WTC11 (cell line): ENCODE data around the gene TBCB. TPM values are rescaled to one million over a fixed set of nuclear protein-coding genes. Genes with fewer than 3 reads are reported as not detected.
"Not testable (repeated sequence)": the region's sequence is repeated elsewhere in the genome, so short reads cannot be mapped to it uniquely, and the experiment has no call there.

ENCODE experiments used
- ATAC-seq: fragments of 200-7000 bp; cut with Tn5 transposase; 2 replicates; pipeline ENCODE4 v1.10.0; 2021; ENCODE audit warnings: mild to moderate bottlenecking, moderate library complexity
- CTCF ChIA-PET: fragments of 300-600 bp; sonication (Branson Sonifier 250); formaldehyde crosslinking; loops from one replicate; lab custom pipeline; 2021; ENCODE audit warnings: antibody characterized with exemption; lab: Charles Lee
- POLR2A ChIA-PET: fragments of 350-600 bp; sonication (Branson Sonifier 250); formaldehyde crosslinking; loops from one replicate; lab custom pipeline; 2021; ENCODE audit warnings: antibody characterized with exemption; lab: Charles Lee
- DNase-seq: peaks from one replicate; pipeline ENCODE4 v3.0.0; 2021; ENCODE audit warnings: low spot score
- H3K27ac Mint-ChIP-seq: 2 replicates; pipeline ENCODE4 v1.8.0; 2021; ENCODE audit warnings: mixed read lengths
- H3K27me3 Mint-ChIP-seq: 2 replicates; pipeline ENCODE4 v1.8.0; 2021; ENCODE audit warnings: low read depth, mild to moderate bottlenecking, moderate library complexity, mixed read lengths
- H3K36me3 Mint-ChIP-seq: 2 replicates; pipeline ENCODE4 v1.8.0; 2021; ENCODE audit warnings: mixed read lengths
- H3K4me1 Mint-ChIP-seq: 2 replicates; pipeline ENCODE4 v1.8.0; 2022; ENCODE audit warnings: mixed read lengths
- H3K4me3 Mint-ChIP-seq: 2 replicates; pipeline ENCODE4 v1.8.0; 2021; ENCODE audit warnings: mild to moderate bottlenecking, moderate library complexity, mixed read lengths
- H3K9me3 Mint-ChIP-seq: 2 replicates; pipeline ENCODE4 v1.8.0; 2021; ENCODE audit warnings: mixed read lengths
- FOXJ3 ChIP-seq: sonication (generic); formaldehyde crosslinking; IDR thresholded peaks from 2 replicates; pipeline ENCODE4 v1.9.0; 2021; ENCODE audit warnings: missing genetic modification reagents, mild to moderate bottlenecking, borderline replicate concordance
- HMGA2 ChIP-seq: fragments of 250-450 bp; sonication (Bioruptor Pico); IDR thresholded peaks from 2 replicates; pipeline ENCODE4 v1.4.0; 2021; ENCODE audit warnings: mild to moderate bottlenecking, moderate library complexity
- JAZF1 ChIP-seq: fragments of 250-450 bp; sonication (Bioruptor Pico); IDR thresholded peaks from 2 replicates; pipeline ENCODE4 v1.9.0; 2021; ENCODE audit warnings: moderate library complexity, mild to moderate bottlenecking, inconsistent platforms
- SOX15 ChIP-seq: fragments of 250-450 bp; sonication (Bioruptor Pico); IDR thresholded peaks from 2 replicates; pipeline ENCODE4 v1.9.0; 2021; ENCODE audit warnings: mild to moderate bottlenecking
- TP53 ChIP-seq: sonication (generic); formaldehyde crosslinking; IDR thresholded peaks from 2 replicates; pipeline ENCODE4 v1.8.1; 2023; ENCODE audit warnings: mild to moderate bottlenecking, missing genetic modification reagents
- ZNF423 ChIP-seq: fragments of 250-450 bp; sonication (Bioruptor Pico); IDR thresholded peaks from 2 replicates; pipeline ENCODE4 v2.1.2; 2022; ENCODE audit warnings: mild to moderate bottlenecking, moderate library complexity
- total RNA-seq: library from RNA; stranded (reverse); gene quantifications from 3 replicates; pipeline ENCODE4 v1.2.3, GENCODE V29; 2021
- TF ChIP-seq, protein P1 (sequence below): fragments of 250-450 bp; sonication (Bioruptor Pico); IDR thresholded peaks from 2 replicates; pipeline ENCODE4 v1.9.0; 2021; ENCODE audit warnings: mild to moderate bottlenecking
- TF ChIP-seq, protein P2 (sequence below): sonication (generic); formaldehyde crosslinking; IDR thresholded peaks from 2 replicates; pipeline ENCODE4 v1.8.1; 2023; ENCODE audit warnings: mild to moderate bottlenecking, missing genetic modification reagents, moderate library complexity
- TF ChIP-seq, protein P3 (sequence below): sonication (generic); formaldehyde crosslinking; IDR thresholded peaks from 2 replicates; pipeline ENCODE4 v1.8.1; 2022; ENCODE audit warnings: mild to moderate bottlenecking, missing genetic modification reagents, moderate library complexity, borderline replicate concordance
- TF ChIP-seq, protein P4 (sequence below): sonication (generic); formaldehyde crosslinking; IDR thresholded peaks from 2 replicates; pipeline ENCODE4 v1.8.1; 2023; ENCODE audit warnings: mild to moderate bottlenecking, moderate library complexity, missing genetic modification reagents

TBCB gene
- total RNA-seq, 1 experiment from 2014 or later: 182 TPM

DNA sequence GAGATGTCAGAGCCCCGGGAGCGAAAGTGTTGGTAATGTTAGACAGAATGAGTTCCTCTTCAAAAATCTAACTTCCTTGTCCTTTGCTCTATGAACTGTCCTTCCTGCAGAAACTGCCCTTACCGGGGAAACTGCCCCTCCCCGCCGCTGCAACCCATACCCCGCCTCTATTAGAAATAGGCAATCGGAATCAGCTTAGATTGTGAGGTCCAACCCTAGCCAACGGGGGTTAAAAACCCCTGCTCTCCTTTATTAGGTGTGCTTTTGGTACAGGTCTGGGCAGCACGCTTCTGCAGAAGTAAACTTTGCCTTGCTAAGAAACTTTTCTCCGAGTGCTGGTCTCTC, 13.1 kb downstream of the TBCB start:
- DNase-seq (peak; percentile 44), ATAC-seq (peak; percentile 21)
- TF ChIP-seq, protein P1, sequence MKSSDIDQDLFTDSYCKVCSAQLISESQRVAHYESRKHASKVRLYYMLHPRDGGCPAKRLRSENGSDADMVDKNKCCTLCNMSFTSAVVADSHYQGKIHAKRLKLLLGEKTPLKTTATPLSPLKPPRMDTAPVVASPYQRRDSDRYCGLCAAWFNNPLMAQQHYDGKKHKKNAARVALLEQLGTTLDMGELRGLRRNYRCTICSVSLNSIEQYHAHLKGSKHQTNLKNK (CRISPR knock-in tag): no peak
- TF ChIP-seq SOX15 (CRISPR knock-in tag): no peak
- no peak for TF ChIP-seq TP53 (CRISPR knock-in tag)
- Mint-ChIP-seq H3K4me3 (peak overlapping the region; percentile 85), H3K4me1 (peaks cover 5% of the 10 kb centered on the region; the same call in 1 of the 2 replicates), H3K36me3 (peaks cover 20% of the 10 kb centered on the region), H3K9me3 (no peaks in the 10 kb centered on the region), H3K27ac (peak overlapping the region; percentile 95), H3K27me3 (no peaks in the 10 kb centered on the region)
- POLR2A ChIA-PET: interaction anchor here (0.9 to 1.8 kb wide), 6 partner anchors 8 to 46 kb away, joined by 3 to 9 read pairs (median 4); partner anchors contain the start of genes CAPNS1, POLR2I and TBCB
- CTCF ChIA-PET: interaction anchor here (0.6 to 3.7 kb wide), 36 partner anchors 8 to 361 kb away, joined by 3 to 44 read pairs (median 4); partner anchors contain the start of genes CAPNS1, COX7A1, OVOL3 and POLR2I

DNA sequence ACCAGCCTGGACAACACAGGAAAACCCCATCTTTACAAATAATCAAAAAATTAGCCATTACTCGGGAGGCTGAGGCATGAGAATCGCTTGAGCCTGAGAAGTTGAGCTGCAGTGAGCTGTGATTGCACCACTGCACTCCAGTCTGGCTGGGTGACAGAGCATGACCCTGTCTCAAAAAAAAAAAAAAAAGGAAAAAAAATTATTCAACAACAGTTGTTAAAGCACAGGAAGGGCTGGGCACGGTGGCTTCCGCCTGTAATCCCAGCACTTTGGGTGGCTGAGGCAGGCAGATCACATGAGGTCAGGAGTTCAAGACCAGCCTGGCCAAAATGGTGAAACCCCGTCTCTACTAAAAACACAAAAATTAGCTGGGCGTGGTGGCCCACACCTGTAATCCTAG, 16.0 kb downstream of the TBCB start:
- H3K36me3 Mint-ChIP-seq, H3K9me3 Mint-ChIP-seq, H3K27ac Mint-ChIP-seq, H3K4me1 Mint-ChIP-seq, CTCF ChIA-PET, H3K4me3 Mint-ChIP-seq, H3K27me3 Mint-ChIP-seq, POLR2A ChIA-PET, DNase-seq, ATAC-seq: not testable (repeated sequence)

DNA sequence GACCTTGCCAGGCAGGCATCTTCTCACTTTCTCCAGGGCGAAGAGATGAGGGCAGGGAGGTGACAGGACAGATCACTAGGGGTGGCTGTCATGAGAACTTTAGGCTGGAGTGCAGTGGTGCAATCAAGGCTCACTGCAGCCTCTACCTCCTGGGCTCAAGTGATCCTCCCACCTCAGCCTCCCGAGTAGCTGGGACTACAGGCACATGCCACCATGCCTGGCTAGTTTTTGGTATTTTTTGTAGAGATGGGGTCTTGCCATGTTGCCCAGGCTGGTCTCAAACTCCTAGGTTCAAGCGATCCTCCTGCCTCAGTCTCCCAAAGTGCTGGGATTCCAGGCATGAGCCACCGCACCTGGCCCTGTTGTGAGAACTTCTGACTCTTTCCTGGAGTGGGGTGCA, 19.6 kb downstream of the TBCB start:
- H3K4me3 Mint-ChIP-seq, H3K9me3 Mint-ChIP-seq, CTCF ChIA-PET, DNase-seq, H3K36me3 Mint-ChIP-seq, H3K27ac Mint-ChIP-seq, ATAC-seq, H3K27me3 Mint-ChIP-seq: not testable (repeated sequence)
- peaks cover 10% of the 10 kb centered on the region for H3K4me1 Mint-ChIP-seq
- POLR2A ChIA-PET: interaction anchor here (0.6 kb wide), 1 partner anchor 452 kb away, joined by 10 read pairs; no protein-coding TSS in a partner anchor

DNA sequence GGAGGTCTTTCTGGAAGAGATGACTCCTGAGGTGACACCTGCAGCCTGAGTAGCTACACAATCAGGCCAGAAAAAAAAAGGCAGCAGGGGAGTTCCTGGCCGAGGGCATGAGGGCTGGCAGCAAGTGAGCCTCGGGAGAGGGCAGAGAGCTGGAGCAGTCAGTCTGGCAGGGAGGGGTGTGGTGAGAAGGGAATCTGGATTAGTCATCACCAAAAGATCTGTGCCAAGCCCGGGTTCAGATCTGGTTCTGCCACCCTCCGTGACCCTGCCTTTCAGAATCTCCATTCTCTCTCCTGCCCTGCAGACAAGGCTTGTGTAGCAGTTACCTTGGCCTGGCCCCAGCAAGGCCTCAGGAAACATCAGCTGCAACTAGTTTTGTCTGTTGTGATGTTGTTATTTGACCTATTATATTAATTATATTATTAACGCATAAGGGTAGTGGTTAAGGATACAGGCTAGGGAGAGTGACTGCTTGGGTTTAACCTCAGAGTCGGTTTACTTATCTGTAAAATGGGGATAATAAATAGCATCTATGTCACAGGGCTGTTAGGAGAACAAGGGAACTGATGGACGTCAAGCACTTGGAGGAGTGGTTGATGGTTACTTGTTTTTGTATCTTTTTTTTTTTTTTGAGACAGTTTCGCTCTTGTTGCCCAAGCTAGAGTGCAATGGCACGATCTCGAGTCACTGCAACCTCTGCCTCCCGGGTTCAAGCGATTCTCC, 21.9 kb downstream of the TBCB start:
- peaks cover 8% of the 10 kb centered on the region for H3K27me3 Mint-ChIP-seq
- no peak overlapping the region for H3K4me3 Mint-ChIP-seq
- DNase-seq (no peak), ATAC-seq (no peak)
- ChIA-PET CTCF (interaction anchor here (2.4 kb wide), 1 partner anchor 9 kb away, joined by 22 read pairs; no protein-coding TSS in a partner anchor), POLR2A (interaction anchor here (1.6 kb wide), 1 partner anchor 9 kb away, joined by 3 read pairs; no protein-coding TSS in a partner anchor)
- no peak for TF ChIP-seq HMGA2 (CRISPR knock-in tag)
- TF ChIP-seq, protein P2, sequence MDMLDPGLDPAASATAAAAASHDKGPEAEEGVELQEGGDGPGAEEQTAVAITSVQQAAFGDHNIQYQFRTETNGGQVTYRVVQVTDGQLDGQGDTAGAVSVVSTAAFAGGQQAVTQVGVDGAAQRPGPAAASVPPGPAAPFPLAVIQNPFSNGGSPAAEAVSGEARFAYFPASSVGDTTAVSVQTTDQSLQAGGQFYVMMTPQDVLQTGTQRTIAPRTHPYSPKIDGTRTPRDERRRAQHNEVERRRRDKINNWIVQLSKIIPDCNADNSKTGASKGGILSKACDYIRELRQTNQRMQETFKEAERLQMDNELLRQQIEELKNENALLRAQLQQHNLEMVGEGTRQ: no peak
- TF ChIP-seq, protein P3, sequence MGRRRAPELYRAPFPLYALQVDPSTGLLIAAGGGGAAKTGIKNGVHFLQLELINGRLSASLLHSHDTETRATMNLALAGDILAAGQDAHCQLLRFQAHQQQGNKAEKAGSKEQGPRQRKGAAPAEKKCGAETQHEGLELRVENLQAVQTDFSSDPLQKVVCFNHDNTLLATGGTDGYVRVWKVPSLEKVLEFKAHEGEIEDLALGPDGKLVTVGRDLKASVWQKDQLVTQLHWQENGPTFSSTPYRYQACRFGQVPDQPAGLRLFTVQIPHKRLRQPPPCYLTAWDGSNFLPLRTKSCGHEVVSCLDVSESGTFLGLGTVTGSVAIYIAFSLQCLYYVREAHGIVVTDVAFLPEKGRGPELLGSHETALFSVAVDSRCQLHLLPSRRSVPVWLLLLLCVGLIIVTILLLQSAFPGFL (CRISPR knock-in tag): no peak
- H3K36me3 Mint-ChIP-seq: peaks cover 7% of the 10 kb centered on the region
- H3K4me1 Mint-ChIP-seq: peaks cover 14% of the 10 kb centered on the region
- no peak overlapping the region for H3K27ac Mint-ChIP-seq
- H3K9me3 Mint-ChIP-seq: no peaks in the 10 kb centered on the region

DNA sequence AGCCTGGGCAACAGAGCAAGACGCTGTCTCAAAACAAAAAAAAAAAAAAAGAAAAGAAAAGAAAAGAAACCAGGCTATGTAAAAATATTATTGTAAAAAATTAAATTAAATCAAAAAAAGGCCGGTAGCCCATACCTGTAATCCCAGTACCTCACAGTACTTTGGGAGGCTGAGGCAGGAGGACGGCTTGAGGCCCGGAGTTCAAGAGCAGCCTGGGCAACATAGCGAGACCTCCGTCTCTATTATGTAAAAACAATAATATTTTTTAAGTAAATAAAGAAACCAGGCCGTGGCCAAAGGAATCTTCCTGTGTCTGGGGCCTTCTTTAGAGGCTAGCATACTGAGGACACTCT, 23.8 kb downstream of the TBCB start:
- Mint-ChIP-seq H3K4me3 (peak overlapping the region; percentile 99), H3K27ac (peak overlapping the region; percentile 87; the same call in 1 of the 2 replicates), H3K36me3 (peaks cover 16% of the 10 kb centered on the region), H3K9me3 (no peaks in the 10 kb centered on the region), H3K4me1 (peaks cover 14% of the 10 kb centered on the region), H3K27me3 (peaks cover 8% of the 10 kb centered on the region)
- ATAC-seq (no peak), DNase-seq (no peak)
- CTCF ChIA-PET: interaction anchor here (1.0 to 2.0 kb wide), 2 partner anchors 11 kb away, joined by 3 to 18 read pairs; no protein-coding TSS in a partner anchor
- TF ChIP-seq, protein P4, sequence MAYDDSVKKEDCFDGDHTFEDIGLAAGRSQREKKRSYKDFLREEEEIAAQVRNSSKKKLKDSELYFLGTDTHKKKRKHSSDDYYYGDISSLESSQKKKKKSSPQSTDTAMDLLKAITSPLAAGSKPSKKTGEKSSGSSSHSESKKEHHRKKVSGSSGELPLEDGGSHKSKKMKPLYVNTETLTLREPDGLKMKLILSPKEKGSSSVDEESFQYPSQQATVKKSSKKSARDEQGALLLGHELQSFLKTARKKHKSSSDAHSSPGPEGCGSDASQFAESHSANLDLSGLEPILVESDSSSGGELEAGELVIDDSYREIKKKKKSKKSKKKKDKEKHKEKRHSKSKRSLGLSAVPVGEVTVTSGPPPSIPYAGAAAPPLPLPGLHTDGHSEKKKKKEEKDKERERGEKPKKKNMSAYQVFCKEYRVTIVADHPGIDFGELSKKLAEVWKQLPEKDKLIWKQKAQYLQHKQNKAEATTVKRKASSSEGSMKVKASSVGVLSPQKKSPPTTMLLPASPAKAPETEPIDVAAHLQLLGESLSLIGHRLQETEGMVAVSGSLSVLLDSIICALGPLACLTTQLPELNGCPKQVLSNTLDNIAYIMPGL (CRISPR knock-in tag): no peak
- TF ChIP-seq ZNF423 (CRISPR knock-in tag) (no peak), JAZF1 (CRISPR knock-in tag) (no peak), FOXJ3 (CRISPR knock-in tag) (no peak)
- POLR2A ChIA-PET: interaction anchor here (0.7 kb wide), 1 partner anchor 437 kb away, joined by 4 read pairs; no protein-coding TSS in a partner anchor
